HepG2 (cell line): ENCODE data around the gene ACADS. TPM values are rescaled to one million over a fixed set of nuclear protein-coding genes. Genes with fewer than 3 reads are reported as not detected.

Source experiments
- ATRX ChIP-seq: sonication (generic); formaldehyde crosslinking; IDR thresholded peaks from 2 replicates; pipeline ENCODE4 v1.4.0; 2020; ENCODE audit warnings: missing genetic modification reagents, borderline replicate concordance
- CCDC6 ChIP-seq: sonication (generic); formaldehyde crosslinking; IDR thresholded peaks from 2 replicates; pipeline ENCODE4 v1.8.1; 2022; ENCODE audit warnings: mild to moderate bottlenecking, missing genetic modification reagents, moderate library complexity
- CREB1 ChIP-seq, 2 experiments: fragments of 450-650 bp in 1 of 2; IDR thresholded peaks; 2 replicates each; pipeline ENCODE4 v1.6.1; 2016 to 2017; ENCODE audit warnings: control low read depth in 1 of 2, mild to moderate bottlenecking in 1 of 2, missing compliant biosample characterization in 1 of 2, missing genetic modification characterization in 1 of 2
- GTF2F1 ChIP-seq: fragments of 150-350 bp; IDR thresholded peaks from 2 replicates; pipeline ENCODE4 v1.6.1; 2014; ENCODE audit warnings: low read length
- KDM5B ChIP-seq: sonication (generic); formaldehyde crosslinking; IDR thresholded peaks from 2 replicates; pipeline ENCODE4 v1.4.0; 2020; ENCODE audit warnings: missing genetic modification reagents, mild to moderate bottlenecking, borderline replicate concordance
- MYNN ChIP-seq: sonication (generic); formaldehyde crosslinking; IDR thresholded peaks from 2 replicates; pipeline ENCODE4 v1.4.0; 2020; ENCODE audit warnings: mild to moderate bottlenecking, low read depth, missing genetic modification reagents
- NFIC ChIP-seq: IDR thresholded peaks from 2 replicates; pipeline ENCODE4 v1.6.1; 2012; ENCODE audit warnings: mild to moderate bottlenecking, low read length, inconsistent platforms
- ONECUT2 ChIP-seq: sonication (generic); formaldehyde crosslinking; IDR thresholded peaks from 2 replicates; pipeline ENCODE4 v1.4.0; 2020; ENCODE audit warnings: missing genetic modification reagents
- PPARG ChIP-seq: conservative IDR thresholded peaks from 2 replicates; pipeline ENCODE4 v1.6.1; 2016; ENCODE audit warnings: missing biosample characterization, missing genetic modification reagents
- RBFOX2 ChIP-seq: fragments of 200-400 bp; formaldehyde crosslinking; IDR thresholded peaks from 2 replicates; pipeline ENCODE4 v1.6.1; 2017; ENCODE audit warnings: low read depth, mild to moderate bottlenecking, low read length
- SMAD9 ChIP-seq: sonication (generic); formaldehyde crosslinking; IDR thresholded peaks from 2 replicates; pipeline ENCODE4 v1.5.1; 2020; ENCODE audit warnings: mild to moderate bottlenecking, missing genetic modification reagents
- SP1 ChIP-seq, 2 experiments: fragments of 450-650 bp in 1 of 2; sonication (generic) in 1 of 2; formaldehyde crosslinking in 1 of 2; IDR thresholded peaks; 2 replicates each; pipeline versions ENCODE4 v1.4.0 to v1.6.1; 2016 to 2020; ENCODE audit warnings: missing genetic modification reagents in 1 of 2
- TRIM24 ChIP-seq: sonication (generic); formaldehyde crosslinking; IDR thresholded peaks from 2 replicates; pipeline ENCODE4 v1.8.0; 2022; ENCODE audit warnings: mild to moderate bottlenecking, missing genetic modification reagents
- ZBTB2 ChIP-seq: sonication (generic); formaldehyde crosslinking; IDR thresholded peaks from 2 replicates; pipeline ENCODE4 v1.8.0; 2022; ENCODE audit warnings: low read depth, missing genetic modification reagents
- ZNF10 ChIP-seq: sonication (generic); formaldehyde crosslinking; IDR thresholded peaks from 2 replicates; pipeline ENCODE4 v1.4.0; 2020; ENCODE audit warnings: mild to moderate bottlenecking, low read depth, missing genetic modification reagents, borderline replicate concordance
- ZNF333 ChIP-seq: sonication (generic); formaldehyde crosslinking; IDR thresholded peaks from 2 replicates; pipeline ENCODE4 v1.4.0; 2020; ENCODE audit warnings: mild to moderate bottlenecking, missing genetic modification reagents, borderline replicate concordance
- ZNF383 ChIP-seq: sonication (generic); formaldehyde crosslinking; IDR thresholded peaks from 2 replicates; pipeline ENCODE4 v1.4.0; 2020; ENCODE audit warnings: missing genetic modification reagents, mild to moderate bottlenecking, borderline replicate concordance
- ZNF776 ChIP-seq: sonication (generic); formaldehyde crosslinking; IDR thresholded peaks from 2 replicates; pipeline ENCODE4 v1.4.0; 2020; ENCODE audit warnings: mild to moderate bottlenecking, missing genetic modification reagents
- ZNF883 ChIP-seq: sonication (generic); formaldehyde crosslinking; IDR thresholded peaks from 2 replicates; pipeline ENCODE4 v1.5.1; 2020; ENCODE audit warnings: mild to moderate bottlenecking, missing genetic modification reagents; ENCODE audit errors: not compliant biosample characterization
- polyA plus RNA-seq, 8 experiments: library from polyadenylated mRNA; depleted of rRNA in 3 of 8; stranded (reverse) in 7 of 8; unstranded in 1 of 8; fragments of >200 nt; fragmentation: Illumina TruSeq in 4 of 8; extraction: Trizol in 4 of 8; gene quantifications; 2 replicates each; pipeline versions ENCODE4 v1.2.1 to v1.2.3, GENCODE V29; 2011 to 2016; ENCODE audit warnings: low read depth in 4 of 8, missing spikeins in 1 of 8, mixed read lengths in 1 of 8; ENCODE audit not compliant: insufficient read depth in 1 of 8
- total RNA-seq, 5 experiments: library from RNA; depleted of rRNA; stranded (reverse); fragments of >200 nt; fragmentation: Illumina TruSeq; extraction: Trizol; gene quantifications; 2 replicates each; pipeline ENCODE4 v1.2.3, GENCODE V29; 2016; ENCODE audit warnings: low read depth in 1 of 5
- TF ChIP-seq, protein P1 (sequence below): IDR thresholded peaks from 2 replicates; pipeline ENCODE4 v1.6.1; 2012; ENCODE audit warnings: inconsistent platforms
- TF ChIP-seq, protein P2 (sequence below): sonication (generic); formaldehyde crosslinking; conservative IDR thresholded peaks from 2 replicates; pipeline ENCODE4 v1.8.0; 2022; ENCODE audit warnings: low read depth, missing genetic modification reagents
- TF ChIP-seq, protein P3 (sequence below): IDR thresholded peaks from 2 replicates; pipeline ENCODE4 v1.6.1; 2016; ENCODE audit warnings: missing compliant biosample characterization, missing genetic modification reagents, borderline replicate concordance

ACADS gene
- total and polyA plus RNA-seq, 2 of the 13 experiments (the other 11 are each of a cell fraction or from before 2014, with no cell fraction given) = 17.4 to 27.7 TPM

- peak; percentile 5; the same call in 1 of the 2 replicates for TF ChIP-seq KDM5B
- TF ChIP-seq, protein P1, sequence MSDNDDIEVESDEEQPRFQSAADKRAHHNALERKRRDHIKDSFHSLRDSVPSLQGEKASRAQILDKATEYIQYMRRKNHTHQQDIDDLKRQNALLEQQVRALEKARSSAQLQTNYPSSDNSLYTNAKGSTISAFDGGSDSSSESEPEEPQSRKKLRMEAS = 0 out of 2 replicates have a peak, but pooled peaks have one; percentile 29
- TF ChIP-seq RBFOX2 = peak; percentile 82
- no peak for TF ChIP-seq ZNF383 (CRISPR knock-in tag)
- TF ChIP-seq TRIM24 (CRISPR knock-in tag) = no peak
- TF ChIP-seq, protein P2, sequence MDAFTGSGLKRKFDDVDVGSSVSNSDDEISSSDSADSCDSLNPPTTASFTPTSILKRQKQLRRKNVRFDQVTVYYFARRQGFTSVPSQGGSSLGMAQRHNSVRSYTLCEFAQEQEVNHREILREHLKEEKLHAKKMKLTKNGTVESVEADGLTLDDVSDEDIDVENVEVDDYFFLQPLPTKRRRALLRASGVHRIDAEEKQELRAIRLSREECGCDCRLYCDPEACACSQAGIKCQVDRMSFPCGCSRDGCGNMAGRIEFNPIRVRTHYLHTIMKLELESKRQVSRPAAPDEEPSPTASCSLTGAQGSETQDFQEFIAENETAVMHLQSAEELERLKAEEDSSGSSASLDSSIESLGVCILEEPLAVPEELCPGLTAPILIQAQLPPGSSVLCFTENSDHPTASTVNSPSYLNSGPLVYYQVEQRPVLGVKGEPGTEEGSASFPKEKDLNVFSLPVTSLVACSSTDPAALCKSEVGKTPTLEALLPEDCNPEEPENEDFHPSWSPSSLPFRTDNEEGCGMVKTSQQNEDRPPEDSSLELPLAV (CRISPR knock-in tag) = no peak
- peak; percentile 65 for TF ChIP-seq ZNF776
- no peak for TF ChIP-seq ZNF883 (CRISPR knock-in tag)
- no peak for TF ChIP-seq MYNN (CRISPR knock-in tag)
- no peak for TF ChIP-seq CREB1 (IDR thresholded peaks at IDR 0.05)
- no peak for TF ChIP-seq CREB1 (CRISPR knock-in tag; IDR thresholded peaks at IDR 0.05)
- TF ChIP-seq, protein P3, sequence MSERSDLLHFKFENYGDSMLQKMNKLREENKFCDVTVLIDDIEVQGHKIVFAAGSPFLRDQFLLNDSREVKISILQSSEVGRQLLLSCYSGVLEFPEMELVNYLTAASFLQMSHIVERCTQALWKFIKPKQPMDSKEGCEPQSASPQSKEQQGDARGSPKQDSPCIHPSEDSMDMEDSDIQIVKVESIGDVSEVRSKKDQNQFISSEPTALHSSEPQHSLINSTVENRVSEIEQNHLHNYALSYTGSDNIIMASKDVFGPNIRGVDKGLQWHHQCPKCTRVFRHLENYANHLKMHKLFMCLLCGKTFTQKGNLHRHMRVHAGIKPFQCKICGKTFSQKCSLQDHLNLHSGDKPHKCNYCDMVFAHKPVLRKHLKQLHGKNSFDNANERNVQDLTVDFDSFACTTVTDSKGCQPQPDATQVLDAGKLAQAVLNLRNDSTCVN = no peak
- TF ChIP-seq ZBTB2 = 0 out of 2 replicates have a peak, but pooled peaks have one; percentile 28
- no peak for TF ChIP-seq NFIC
- TF ChIP-seq GTF2F1 = no peak
- TF ChIP-seq SMAD9 = no peak
- TF ChIP-seq CCDC6 (CRISPR knock-in tag) = no peak
- no peak for TF ChIP-seq PPARG (CRISPR knock-in tag)
- TF ChIP-seq ATRX (CRISPR knock-in tag) = no peak
- TF ChIP-seq SP1 (IDR thresholded peaks at IDR 0.05) = no peak
- peak; percentile 15; the same call in 1 of the 2 replicates for TF ChIP-seq SP1 (CRISPR knock-in tag; IDR thresholded peaks at IDR 0.05)
- TF ChIP-seq ONECUT2 = no peak
- no peak for TF ChIP-seq ZNF10 (CRISPR knock-in tag)
- TF ChIP-seq ZNF333 (CRISPR knock-in tag) = no peak
These were observed 15.4 kb upstream of the ACADS start, which contains the start of gene UNC119B (continued) for GRCh38 chr12:120710031-120710804.
